H1 (cell line): Measurements from ENCODE around the gene MAPKAP1. TPM values are rescaled to one million over a fixed set of nuclear protein-coding genes. Genes with fewer than 3 reads are reported as not detected.

Source experiments
- CTCF ChIA-PET: fragments of 300-600 bp; sonication (Branson Sonifier 250); formaldehyde crosslinking; loops from one replicate; lab custom pipeline; 2021; ENCODE audit not compliant: partially characterized antibody; lab: Charles Lee
- POLR2A ChIA-PET: fragments of 300-600 bp; sonication (Branson Sonifier 250); formaldehyde crosslinking; loops from one replicate; lab custom pipeline; 2021; ENCODE audit warnings: inconsistent platforms; ENCODE audit not compliant: partially characterized antibody; lab: Charles Lee
- DNase-seq, 2 experiments: peaks; one replicate each; pipeline versions ENCODE4 v3.0.0 to v3.0.0-alpha.2; 2010 to 2022; ENCODE audit warnings: low spot score in 2 of 2, low read depth in 1 of 2, mixed read lengths in 1 of 2
- FAIRE-seq: peaks from 2 replicates; lab custom pipeline; 2011; peaks lifted over from hg19 to GRCh38; lab: Jason Lieb, UNC
- H2AFZ ChIP-seq: 2 replicates; pipeline ENCODE4 v1.8.1; 2012; ENCODE audit warnings: low read length, inconsistent platforms
- H2AK5ac ChIP-seq: 2 replicates; pipeline ENCODE4 v1.6.1; 2013; ENCODE audit warnings: low read depth, low read length
- H2BK120ac ChIP-seq: replicated peaks from 2 replicates; pipeline ENCODE3; 2013; ENCODE audit warnings: low read depth, low read length, inconsistent platforms
- H2BK12ac ChIP-seq: 2 replicates; pipeline ENCODE4 v1.6.1; 2013; ENCODE audit warnings: low read depth, low read length
- H2BK15ac ChIP-seq: 2 replicates; pipeline ENCODE4 v1.6.1; 2013; ENCODE audit warnings: low read length
- H2BK20ac ChIP-seq: 2 replicates; pipeline ENCODE4 v1.6.1; 2013; ENCODE audit warnings: low read length
- H2BK5ac ChIP-seq: 2 replicates; pipeline ENCODE4 v1.6.1; 2013; ENCODE audit warnings: low read depth, low read length
- H3K14ac ChIP-seq: 2 replicates; pipeline ENCODE4 v1.6.1; 2013; ENCODE audit warnings: inconsistent platforms; ENCODE audit not compliant: insufficient read length
- H3K18ac ChIP-seq: 2 replicates; pipeline ENCODE4 v1.6.1; 2013; ENCODE audit warnings: low read length; ENCODE audit errors: extremely low read depth
- H3K23ac ChIP-seq: 2 replicates; pipeline ENCODE4 v1.6.1; 2013; ENCODE audit warnings: inconsistent platforms; ENCODE audit not compliant: insufficient read length
- H3K23me2 ChIP-seq: 2 replicates; pipeline ENCODE4 v1.6.1; 2013; ENCODE audit warnings: low read depth, low read length
- H3K27ac ChIP-seq: 2 replicates; pipeline ENCODE4 v1.6.1; 2011; ENCODE audit warnings: low read depth, low read length, inconsistent platforms
- H3K27me3 ChIP-seq, 4 experiments: replicated peaks in 1 of 4; 1 replicate in 1 of 4; 2 replicates in 3 of 4; pipeline versions ENCODE4 v1.6.1 to v1.8.1; 2011 to 2013; ENCODE audit warnings: low read length in 3 of 4, mild to moderate bottlenecking in 3 of 4, inconsistent platforms in 2 of 4, mixed read lengths in 2 of 4, moderate library complexity in 1 of 4; ENCODE audit not compliant: control insufficient read depth in 3 of 4, insufficient read depth in 3 of 4; ENCODE audit errors: extremely low read depth in 1 of 4
- H3K36me3 ChIP-seq, 4 experiments: 2 replicates each; pipeline versions ENCODE4 v1.6.1 to v1.8.1; 2011 to 2013; ENCODE audit warnings: mild to moderate bottlenecking in 4 of 4, low read length in 3 of 4, moderate library complexity in 2 of 4, control low read depth in 1 of 4, inconsistent platforms in 1 of 4; ENCODE audit not compliant: insufficient read depth in 4 of 4, control insufficient read depth in 2 of 4
- H3K4ac ChIP-seq: replicated peaks from 2 replicates; pipeline ENCODE3; 2013; ENCODE audit warnings: low read length, low read depth, mixed read lengths, inconsistent platforms; ENCODE audit not compliant: insufficient read length
- H3K4me1 ChIP-seq, 4 experiments: replicated peaks in 1 of 4; 1 replicate in 1 of 4; 2 replicates in 3 of 4; pipeline versions ENCODE4 v1.6.1 to v1.8.1; 2011 to 2013; ENCODE audit warnings: low read length in 3 of 4, inconsistent platforms in 2 of 4, mixed read lengths in 1 of 4; ENCODE audit not compliant: insufficient read depth in 4 of 4, control insufficient read depth in 3 of 4
- H3K4me2 ChIP-seq, 2 experiments: 2 replicates each; pipeline versions ENCODE4 v1.6.1 to v1.8.1; 2011 to 2013; ENCODE audit warnings: low read depth in 2 of 2, low read length in 2 of 2, control low read depth in 1 of 2, inconsistent platforms in 1 of 2, mild to moderate bottlenecking in 1 of 2; ENCODE audit not compliant: insufficient read depth in 1 of 2
- H3K4me3 ChIP-seq, 4 experiments: fragments of 200-600, 300-600 bp in 1 of 4; sonication (generic), shearing (Covaris generic), sonication (Bioruptor Twin) in 1 of 4; 2 replicates each; pipeline versions ENCODE4 v1.5.1 to v1.8.1; 2011 to 2016; ENCODE audit warnings: low read length in 4 of 4, low read depth in 3 of 4, control low read depth in 2 of 4, inconsistent platforms in 2 of 4, mild to moderate bottlenecking in 2 of 4, mixed read lengths in 1 of 4, moderate library complexity in 1 of 4; ENCODE audit not compliant: insufficient read depth in 2 of 4; ENCODE audit errors: extremely low read depth in 1 of 4
- H3K56ac ChIP-seq: replicated peaks from 2 replicates; pipeline ENCODE3; 2013; ENCODE audit warnings: low read depth, mild to moderate bottlenecking, mixed read lengths, low read length, inconsistent platforms; ENCODE audit not compliant: insufficient read length
- H3K79me1 ChIP-seq: 2 replicates; pipeline ENCODE4 v1.6.1; 2013; ENCODE audit warnings: low read depth, low read length, control low read depth
- H3K79me2 ChIP-seq, 2 experiments: 2 replicates each; pipeline versions ENCODE4 v1.6.1 to v1.8.1; 2012 to 2013; ENCODE audit warnings: low read length in 2 of 2, mild to moderate bottlenecking in 2 of 2, inconsistent platforms in 1 of 2; ENCODE audit not compliant: insufficient read depth in 2 of 2, control insufficient read depth in 1 of 2
- H3K9ac ChIP-seq, 4 experiments: replicated peaks in 1 of 4; 1 replicate in 1 of 4; 2 replicates in 3 of 4; pipeline versions ENCODE4 v1.6.1 to v1.8.1; 2011 to 2013; ENCODE audit warnings: low read depth in 3 of 4, low read length in 3 of 4, control low read depth in 2 of 4, mild to moderate bottlenecking in 2 of 4, moderate library complexity in 2 of 4, inconsistent platforms in 1 of 4; ENCODE audit errors: extremely low read depth in 1 of 4
- H3K9me3 ChIP-seq, 2 experiments: 2 replicates each; pipeline versions ENCODE4 v1.6.1 to v1.8.1; 2012 to 2013; ENCODE audit warnings: mild to moderate bottlenecking in 2 of 2, moderate library complexity in 2 of 2, control low read depth in 1 of 2, inconsistent platforms in 1 of 2, low read depth in 1 of 2, low read length in 1 of 2, mixed read lengths in 1 of 2; ENCODE audit not compliant: insufficient read depth in 2 of 2
- H4K20me1 ChIP-seq, 2 experiments: replicated peaks in 1 of 2; 2 replicates each; pipeline versions ENCODE3 to v1.8.1; 2011 to 2013; ENCODE audit warnings: inconsistent platforms in 2 of 2, low read length in 2 of 2, mild to moderate bottlenecking in 1 of 2; ENCODE audit not compliant: insufficient read depth in 2 of 2, control insufficient read depth in 1 of 2
- H4K5ac ChIP-seq: 2 replicates; pipeline ENCODE4 v1.6.1; 2013; ENCODE audit warnings: low read length, low read depth, mixed read lengths, inconsistent platforms; ENCODE audit not compliant: insufficient read length
- H4K8ac ChIP-seq: 2 replicates; pipeline ENCODE4 v1.8.0; 2013; ENCODE audit warnings: mild to moderate bottlenecking, moderate library complexity, low read length, inconsistent platforms; ENCODE audit not compliant: insufficient read depth; ENCODE audit errors: extremely low read depth
- H4K91ac ChIP-seq: replicated peaks from 2 replicates; pipeline ENCODE3; 2013; ENCODE audit warnings: low read length, mixed read lengths, inconsistent platforms; ENCODE audit not compliant: insufficient read length
- CBX5 ChIP-seq: fragments of 300-800, 300-1000 bp; sonication (generic); IDR thresholded peaks from 2 replicates; pipeline ENCODE4 v1.7.1; 2016; ENCODE audit warnings: antibody characterized with exemption, low read length, low read depth
- CTCF ChIP-seq, 3 experiments: IDR thresholded peaks; 1 replicate in 2 of 3; 2 replicates in 1 of 3; pipeline versions ENCODE4 v1.5.1 to v1.6.1; 2011; ENCODE audit warnings: low read length in 3 of 3, mild to moderate bottlenecking in 3 of 3, inconsistent platforms in 2 of 3, low read depth in 1 of 3, moderate library complexity in 1 of 3; ENCODE audit not compliant: insufficient read depth in 1 of 3; ENCODE audit errors: control extremely low read depth in 1 of 3
- GTF2F1 ChIP-seq: IDR thresholded peaks from 2 replicates; pipeline ENCODE4 v1.6.1; 2012; ENCODE audit warnings: low read depth, low read length, improper control_type of control experiment, borderline replicate concordance
- HDAC2 ChIP-seq, 2 experiments: fragments of 300-600 bp in 1 of 2; sonication (generic) in 1 of 2; IDR thresholded peaks; 2 replicates each; pipeline ENCODE4 v1.6.1; 2011 to 2012; ENCODE audit warnings: low read depth in 2 of 2, low read length in 2 of 2, mild to moderate bottlenecking in 2 of 2, moderate library complexity in 2 of 2, borderline replicate concordance in 1 of 2, inconsistent platforms in 1 of 2
- JUN ChIP-seq: IDR thresholded peaks from 2 replicates; pipeline ENCODE4 v1.6.1; 2011; ENCODE audit warnings: low read depth, mild to moderate bottlenecking, improper control_type of control experiment, low read length
- KDM1A ChIP-seq: fragments of 200-600, 300-600 bp; sonication (generic); IDR thresholded peaks from 2 replicates; pipeline ENCODE4 v1.7.1; 2016; ENCODE audit warnings: mild to moderate bottlenecking, low read length, borderline replicate concordance
- MAX ChIP-seq: IDR thresholded peaks from 2 replicates; pipeline ENCODE4 v1.6.1; 2012; ENCODE audit warnings: inconsistent platforms
- NANOG ChIP-seq: IDR thresholded peaks from 2 replicates; pipeline ENCODE4 v1.6.1; 2011; ENCODE audit warnings: low read length, low read depth, mild to moderate bottlenecking, inconsistent platforms; ENCODE audit not compliant: insufficient read depth, poor library complexity, severe bottlenecking
- POU5F1 ChIP-seq: IDR thresholded peaks from 2 replicates; pipeline ENCODE4 v1.6.1; 2011; ENCODE audit warnings: low read depth, mild to moderate bottlenecking, low read length, moderate library complexity
- SP1 ChIP-seq: IDR thresholded peaks from 2 replicates; pipeline ENCODE4 v1.6.1; 2011; ENCODE audit warnings: low read depth, low read length
- SP4 ChIP-seq: IDR thresholded peaks from 2 replicates; pipeline ENCODE4 v1.6.1; 2012; ENCODE audit warnings: low read length, inconsistent platforms
- TCF12 ChIP-seq: IDR thresholded peaks from 2 replicates; pipeline ENCODE4 v1.6.1; 2011; ENCODE audit warnings: low read depth, mild to moderate bottlenecking, low read length
- WGBS, 2 experiments: shearing (Covaris generic) in 1 of 2; methylation state at CpG; one replicate each; pipeline versions ENCODE4 v1.1.6 to v1.1.7; 2013 to 2015; ENCODE audit warnings: low lambda C conversion rate in 2 of 2, mixed read lengths in 2 of 2, inconsistent platforms in 1 of 2, low coverage in 1 of 2, missing lambda C conversion rate in 1 of 2; ENCODE audit not compliant: insufficient replicate concordance in 2 of 2, insufficient coverage in 1 of 2, insufficient read length in 1 of 2; ENCODE audit errors: extremely low coverage in 1 of 2, missing lambda C conversion rate in 1 of 2; 5-methylcytosine and 5-hydroxymethylcytosine counted together
- polyA plus RNA-seq, 7 experiments: library from polyadenylated mRNA; depleted of rRNA in 3 of 7; stranded (reverse) in 5 of 7; unstranded in 2 of 7; fragments of >200 nt in 5 of 7; fragments of 200-250 nt in 2 of 7; gene quantifications; 1 replicate in 5 of 7; 2 replicates in 1 of 7; 4 replicates in 1 of 7; pipeline versions ENCODE4 v1.2.1 to v1.2.3, GENCODE V29; 2011 to 2013; ENCODE audit warnings: missing spikeins in 2 of 7, mixed read lengths in 2 of 7
- total RNA-seq: library from RNA; stranded (reverse); fragmentation: NEBNext Ultra II Directional; extraction: Animal tissue kit (Norgen Biotek cat#: 25700); gene quantifications from 2 replicates; pipeline ENCODE4 v1.2.1, GENCODE V29; 2021

MAPKAP1 gene
- total and polyA plus RNA-seq, 2 of the 8 experiments (the other 6 are each of a cell fraction or from before 2014, with no cell fraction given): 79.2 to 140 TPM

- no peak overlapping the region for H3K14ac ChIP-seq
- no peak overlapping the region for H3K18ac ChIP-seq
- no peak overlapping the region for H2BK5ac ChIP-seq
- no peak overlapping the region for H3K27ac ChIP-seq
- no peaks in the 10 kb centered on the region for H4K20me1 ChIP-seq
- no peak overlapping the region for H2BK15ac ChIP-seq
- no peaks in the 10 kb centered on the region for H3K9me3 ChIP-seq
- H3K79me1 ChIP-seq: no peaks in the 10 kb centered on the region
- no peak overlapping the region for H3K9ac ChIP-seq
- H2BK12ac ChIP-seq: no peak overlapping the region
- H3K23ac ChIP-seq: no peak overlapping the region
- no peak overlapping the region for H3K56ac ChIP-seq
- DNase-seq (no peak), FAIRE-seq (no peak)
- H3K36me3 ChIP-seq: no peaks in the 10 kb centered on the region
- no peak overlapping the region for H2BK20ac ChIP-seq
- H2AK5ac ChIP-seq: no peak overlapping the region
- no peak overlapping the region for H4K5ac ChIP-seq
- no peaks in the 10 kb centered on the region for H3K27me3 ChIP-seq
- H2BK120ac ChIP-seq: no peak overlapping the region
- H3K4me2 ChIP-seq: no peak overlapping the region
- no peaks in the 10 kb centered on the region for H3K79me2 ChIP-seq
- H3K4ac ChIP-seq: no peak overlapping the region
- no peak overlapping the region for H4K8ac ChIP-seq
- no peak overlapping the region for H3K4me3 ChIP-seq
- POLR2A ChIA-PET: no interaction called here
- CTCF ChIA-PET: interaction anchor here (0.5 to 2.9 kb wide), 17 partner anchors 8 to 873 kb away, joined by 3 to 14 read pairs (median 4); no protein-coding TSS in a partner anchor
- 97% methylated on average over 18 of the region's 18 CpGs; no CpG with 5 or more reads in 1 of the 2 experiments for WGBS, 2 experiments
- H3K4me1 ChIP-seq: peaks cover 0 to 8% (median 3%) of the 10 kb centered on the region in 4 experiments; a peak in 5 of 7 replicates
- H2AFZ ChIP-seq: no peak overlapping the region
- no peaks in the 10 kb centered on the region for H3K23me2 ChIP-seq
- no peak overlapping the region for H4K91ac ChIP-seq
- TF ChIP-seq CTCF (IDR thresholded peaks at IDR 0.05; ENCODE audit: control extremely low read depth in 1 of 3, insufficient read depth in 1 of 3, low read depth in 1 of 3, low read length in 3 of 3) (no peak), SP4 (no peak), KDM1A (no peak), POU5F1 (no peak), SP1 (no peak), HDAC2 (IDR thresholded peaks at IDR 0.05; ENCODE audit: borderline replicate concordance in 1 of 2, low read depth in 2 of 2, low read length in 2 of 2) (no peak), MAX (no peak), TCF12 (no peak), CBX5 (no peak), GTF2F1 (no peak), JUN (no peak), NANOG (no peak)
These were observed 279.5 kb downstream of the MAPKAP1 start for GRCh38 chr9:125427556-125427955.
